HCT116 (cell line): Measurements from ENCODE around the gene ELAPOR1. TPM values are rescaled to one million over a fixed set of nuclear protein-coding genes. Genes with fewer than 3 reads are reported as not detected.

ENCODE experiments used
- ATAC-seq: fragments of 200-7000 bp; cut with Tn5 transposase; 2 replicates; pipeline ENCODE4 v1.9.1; 2020; ENCODE audit warnings: mild to moderate bottlenecking, moderate library complexity
- BruUV-seq: library from RNA; stranded (reverse); fragments of 400-500 nt; replicated peaks from 2 replicates; lab custom pipeline; 2021; lab: Mats Ljungman, UMichigan
- CTCF ChIA-PET: fragments of 300-600 bp; sonication (Branson Sonifier 250); formaldehyde crosslinking; loops from one replicate; lab custom pipeline; 2021; ENCODE audit warnings: antibody characterized with exemption; lab: Charles Lee
- POLR2A ChIA-PET: fragments of 300-600, 350-600 bp; sonication (Branson Sonifier 250); formaldehyde crosslinking; loops from one replicate; lab custom pipeline; 2021; ENCODE audit warnings: antibody characterized with exemption; lab: Charles Lee
- RAD21 ChIA-PET, 2 experiments: fragments of 300-600 bp; sonication (Branson Sonifier 250); formaldehyde crosslinking; loops; one replicate each; lab custom pipeline; 2023; ENCODE audit warnings: low total read pairs in 2 of 2; ENCODE audit not compliant: uncharacterized antibody in 2 of 2, unreplicated experiment in 2 of 2, low non-redundant PET in 1 of 2; lab: Charles Lee
- DNase-seq: peaks from one replicate; pipeline ENCODE4 v3.0.0-alpha.2; 2010; ENCODE audit warnings: low read depth, low spot score
- H2AFZ ChIP-seq: fragments of 200-600 bp; shearing (Covaris generic), sonication (generic); 2 replicates; pipeline ENCODE4 v1.6.1; 2017; ENCODE audit warnings: low read depth, mixed run types, mixed read lengths, antibody characterized with exemption, low read length; ENCODE audit not compliant: poor library complexity, severe bottlenecking
- H3K27ac ChIP-seq: 2 replicates; pipeline ENCODE4 v1.5.1; 2012; ENCODE audit warnings: low read depth, low read length
- H3K27me3 ChIP-seq: fragments of 200-600 bp; sonication (generic); 2 replicates; pipeline ENCODE4 v1.6.1; 2016; ENCODE audit warnings: mixed run types, low read length, mixed read lengths; ENCODE audit not compliant: insufficient read depth
- H3K36me3 ChIP-seq, 2 experiments: fragments of 200-500 bp in 1 of 2; fragments of 200-600 bp in 1 of 2; sonication (Bioruptor generic) in 1 of 2; sonication (generic) in 1 of 2; 2 replicates each; pipeline versions ENCODE4 v1.5.1 to v1.6.1; 2014 to 2016; ENCODE audit warnings: low read length in 2 of 2, inconsistent platforms in 1 of 2, mixed read lengths in 1 of 2, mixed run types in 1 of 2; ENCODE audit not compliant: insufficient read depth in 2 of 2, control insufficient read depth in 1 of 2
- H3K4me1 ChIP-seq, 2 experiments: fragments of 200-600 bp in 1 of 2; sonication (generic) in 1 of 2; 2 replicates each; pipeline versions ENCODE4 v1.5.1 to v1.6.1; 2012 to 2017; ENCODE audit warnings: low read length in 2 of 2, inconsistent platforms in 1 of 2, mild to moderate bottlenecking in 1 of 2, mixed read lengths in 1 of 2, mixed run types in 1 of 2, moderate library complexity in 1 of 2; ENCODE audit not compliant: insufficient read depth in 2 of 2, control insufficient read depth in 1 of 2
- H3K4me2 ChIP-seq: fragments of 200-600 bp; sonication (generic); 2 replicates; pipeline ENCODE4 v1.6.1; 2017; ENCODE audit warnings: mixed run types, low read length, mixed read lengths
- H3K4me3 ChIP-seq, 2 experiments: fragments of 200-600 bp in 1 of 2; sonication (generic) in 1 of 2; replicated peaks in 1 of 2; 2 replicates each; pipeline ENCODE4 v1.5.1; 2011 to 2016; ENCODE audit warnings: low read length in 2 of 2, control low read depth in 1 of 2, low read depth in 1 of 2, mild to moderate bottlenecking in 1 of 2, mixed read lengths in 1 of 2, mixed run types in 1 of 2
- H3K79me2 ChIP-seq: fragments of 200-600 bp; sonication (generic); 2 replicates; pipeline ENCODE4 v1.6.1; 2017; ENCODE audit warnings: mild to moderate bottlenecking, mixed run types, low read length, moderate library complexity, mixed read lengths; ENCODE audit not compliant: insufficient read depth
- H3K9ac ChIP-seq: fragments of 200-600 bp; sonication (generic); 2 replicates; pipeline ENCODE4 v1.6.1; 2016; ENCODE audit warnings: low read length, mixed read lengths
- H3K9me2 ChIP-seq: fragments of 200-600 bp; sonication (generic), shearing (Covaris generic); 2 replicates; pipeline ENCODE4 v1.6.1; 2017; ENCODE audit warnings: mixed run types, mild to moderate bottlenecking, moderate library complexity; ENCODE audit not compliant: insufficient read depth
- H3K9me3 ChIP-seq, 2 experiments: fragments of 200-500 bp in 1 of 2; fragments of 200-600 bp in 1 of 2; sonication (Bioruptor generic) in 1 of 2; sonication (generic) in 1 of 2; 2 replicates each; pipeline ENCODE4 v1.6.1; 2014 to 2017; ENCODE audit warnings: low read length in 2 of 2, mixed read lengths in 2 of 2, inconsistent platforms in 1 of 2, low read depth in 1 of 2, mild to moderate bottlenecking in 1 of 2, mixed run types in 1 of 2, moderate library complexity in 1 of 2; ENCODE audit not compliant: control insufficient read depth in 1 of 2, insufficient read depth in 1 of 2
- H4K20me1 ChIP-seq: fragments of 200-600 bp; sonication (generic), shearing (Covaris generic); 2 replicates; pipeline ENCODE4 v1.6.1; 2017; ENCODE audit warnings: mixed run types, mild to moderate bottlenecking, moderate library complexity; ENCODE audit not compliant: insufficient read depth
- ATF3 ChIP-seq: IDR thresholded peaks from 2 replicates; pipeline ENCODE4 v1.6.1; 2012
- CBX3 ChIP-seq: IDR thresholded peaks from 2 replicates; pipeline ENCODE4 v1.6.1; 2012; ENCODE audit warnings: low read depth
- CEBPB ChIP-seq: IDR thresholded peaks from 2 replicates; pipeline ENCODE4 v1.6.1; 2012; ENCODE audit warnings: low read depth
- EGR1 ChIP-seq: IDR thresholded peaks from 2 replicates; pipeline ENCODE4 v1.6.1; 2012; ENCODE audit warnings: low read depth
- EZH2phosphoT487 ChIP-seq: fragments of 200-600 bp; IDR thresholded peaks from 2 replicates; pipeline ENCODE4 v1.6.1; 2018; ENCODE audit warnings: antibody characterized with exemption, borderline replicate concordance
- FOSL1 ChIP-seq: IDR thresholded peaks from 2 replicates; pipeline ENCODE4 v1.6.1; 2012; ENCODE audit warnings: low read depth
- JUND ChIP-seq: IDR thresholded peaks from 2 replicates; pipeline ENCODE4 v1.6.1; 2012
- MAX ChIP-seq: IDR thresholded peaks from 2 replicates; pipeline ENCODE4 v1.6.1; 2012
- POLR2AphosphoS5 ChIP-seq: IDR thresholded peaks from 2 replicates; pipeline ENCODE4 v1.6.1; 2011; ENCODE audit warnings: mild to moderate bottlenecking, low read depth, low read length, moderate library complexity
- RAD21 ChIP-seq: IDR thresholded peaks from 2 replicates; pipeline ENCODE4 v1.6.1; 2012; ENCODE audit warnings: low read depth, mild to moderate bottlenecking
- REST ChIP-seq: IDR thresholded peaks from 2 replicates; pipeline ENCODE4 v1.6.1; 2012; ENCODE audit warnings: low read depth
- SIN3A ChIP-seq: IDR thresholded peaks from 2 replicates; pipeline ENCODE4 v1.6.1; 2012; ENCODE audit warnings: low read depth
- TCF7L2 ChIP-seq: IDR thresholded peaks from 2 replicates; pipeline ENCODE4 v1.7.0; 2011; ENCODE audit warnings: borderline replicate concordance, inconsistent platforms; ENCODE audit not compliant: insufficient read depth, insufficient read length; ENCODE audit errors: extremely low read depth
- YY1 ChIP-seq: IDR thresholded peaks from 2 replicates; pipeline ENCODE4 v1.6.1; 2011; ENCODE audit warnings: low read length, low read depth, moderate library complexity, mild to moderate bottlenecking; ENCODE audit not compliant: insufficient replicate concordance; ENCODE audit errors: extremely low read depth
- ZBTB33 ChIP-seq: IDR thresholded peaks from 2 replicates; pipeline ENCODE4 v1.6.1; 2011; ENCODE audit warnings: mild to moderate bottlenecking, low read length, moderate library complexity; ENCODE audit not compliant: insufficient replicate concordance; ENCODE audit errors: extremely low read depth
- ZNF274 ChIP-seq: fragments of 200-500 bp; sonication (Bioruptor generic); IDR thresholded peaks from 2 replicates; pipeline ENCODE4 v1.6.1; 2014; ENCODE audit warnings: mild to moderate bottlenecking, low read depth, low read length, inconsistent platforms
- intact Hi-C: fragments of 100-400 bp; cut with micrococcal nuclease; formaldehyde crosslinking; loops from 2 replicates; pipeline ENCODE4 v1.10.0; 2022
- total RNA-seq: library from RNA; stranded (reverse); gene quantifications from one replicate; pipeline ENCODE4 v1.2.1, GENCODE V29; 2021; ENCODE audit not compliant: unreplicated experiment

Gene ELAPOR1
- total RNA-seq, 1 experiment from 2014 or later, result 0.57 TPM

GRCh38 chr1:109083923-109084322 is 30.0 kb upstream of the ELAPOR1 start:
- Histone ChIP-seq H3K4me3 (no peak overlapping the region), H3K79me2 (no peaks in the 10 kb centered on the region), H3K4me2 (no peak overlapping the region), H3K9ac (no peak overlapping the region), H3K4me1 (peaks cover 12 to 15% of the 10 kb centered on the region in 2 experiments), H2AFZ (no peak overlapping the region), H3K9me2 (no peaks in the 10 kb centered on the region), H3K27ac (no peak overlapping the region), H4K20me1 (no peaks in the 10 kb centered on the region), H3K27me3 (no peaks in the 10 kb centered on the region), H3K9me3 (no peaks in the 10 kb centered on the region), H3K36me3 (no peaks in the 10 kb centered on the region)
- no peak for DNase-seq
- intact Hi-C loops, result no loop called here
- CTCF ChIA-PET, result no interaction called here
- POLR2A ChIA-PET, result interaction anchor here (2.6 kb wide), 1 partner anchor 16 kb away, joined by 10 read pairs; no protein-coding TSS in a partner anchor
- TF ChIP-seq SIN3A, result no peak
- TF ChIP-seq RAD21, result no peak
- no peak for TF ChIP-seq EZH2phosphoT487
- TF ChIP-seq ZNF274, result no peak
- TF ChIP-seq REST, result no peak
- TF ChIP-seq EGR1, result no peak
- no peak for TF ChIP-seq ZBTB33
- no peak for TF ChIP-seq POLR2AphosphoS5
- TF ChIP-seq ATF3, result no peak
- no peak for TF ChIP-seq FOSL1
- no peak for TF ChIP-seq CEBPB
- TF ChIP-seq TCF7L2, result no peak
- TF ChIP-seq CBX3, result no peak
- no peak for TF ChIP-seq YY1
- no peak for TF ChIP-seq JUND
- no peak for TF ChIP-seq MAX
- RAD21 ChIA-PET, result no interaction called here
- ATAC-seq, result no peak
- no TSS peak for BruUV-seq
